Neutrophil (primary cell): ENCODE data around the gene LAD1.

Experiments used
- H3K27ac ChIP-seq: fragments of 200-600 bp; sonication (generic); 2 replicates; pipeline ENCODE4 v1.5.1; 2016; ENCODE audit warnings: mild to moderate bottlenecking, moderate library complexity
- H3K27me3 ChIP-seq: fragments of 200-600 bp; sonication (generic); 2 replicates; pipeline ENCODE4 v1.6.0; 2016; ENCODE audit warnings: mild to moderate bottlenecking
- H3K36me3 ChIP-seq: fragments of 200-600 bp; sonication (generic); 2 replicates; pipeline ENCODE4 v1.5.1; 2017
- H3K4me1 ChIP-seq, 2 experiments: fragments of 200-600 bp in 1 of 2; sonication (generic) in 1 of 2; 1 replicate in 1 of 2; 2 replicates in 1 of 2; pipeline versions ENCODE4 v1.5.1 to v1.6.1; 2013 to 2016; ENCODE audit warnings: low read depth in 1 of 2, low read length in 1 of 2, mild to moderate bottlenecking in 1 of 2, moderate library complexity in 1 of 2; ENCODE audit not compliant: control insufficient read depth in 1 of 2, insufficient read depth in 1 of 2
- H3K4me3 ChIP-seq, 2 experiments: fragments of 200-600 bp in 1 of 2; sonication (generic) in 1 of 2; 1 replicate in 1 of 2; 2 replicates in 1 of 2; pipeline ENCODE4 v1.5.1; 2013 to 2016; ENCODE audit warnings: low read depth in 1 of 2, low read length in 1 of 2, mild to moderate bottlenecking in 1 of 2, moderate library complexity in 1 of 2
- H3K9me3 ChIP-seq: fragments of 200-600 bp; sonication (generic); 2 replicates; pipeline ENCODE4 v1.5.1; 2016
- CTCF ChIP-seq: fragments of 200-600 bp; sonication (generic); IDR thresholded peaks from 2 replicates; pipeline ENCODE4 v1.5.1; 2016; ENCODE audit warnings: antibody characterized with exemption

Gene LAD1

GRCh38 chr1:201436969-201437368 lies 37.8 kb upstream of the LAD1 start:
- no peak overlapping the region for H3K27ac ChIP-seq
- H3K9me3 ChIP-seq = no peaks in the 10 kb centered on the region
- H3K36me3 ChIP-seq = no peaks in the 10 kb centered on the region
- no peaks in the 10 kb centered on the region for H3K4me1 ChIP-seq
- H3K4me3 ChIP-seq = no peak overlapping the region
- peaks cover 15% of the 10 kb centered on the region for H3K27me3 ChIP-seq
- TF ChIP-seq CTCF = no peak

- Histone ChIP-seq H3K27me3 (peaks cover 15% of the 10 kb centered on the region), H3K36me3 (no peaks in the 10 kb centered on the region), H3K4me1 (no peaks in the 10 kb centered on the region), H3K27ac (no peak overlapping the region), H3K4me3 (no peak overlapping the region), H3K9me3 (no peaks in the 10 kb centered on the region)
- TF ChIP-seq CTCF = no peak
These were observed 37.3 kb upstream of the LAD1 start for GRCh38 chr1:201436393-201436792.

GRCh38 chr1:201434266-201434665 lies 35.1 kb upstream of the LAD1 start:
- no peaks in the 10 kb centered on the region for H3K36me3 ChIP-seq
- H3K4me3 ChIP-seq = no peak overlapping the region
- H3K4me1 ChIP-seq = no peaks in the 10 kb centered on the region
- H3K27me3 ChIP-seq = peaks cover 15% of the 10 kb centered on the region
- H3K9me3 ChIP-seq = no peaks in the 10 kb centered on the region
- TF ChIP-seq CTCF = no peak
- no peak overlapping the region for H3K27ac ChIP-seq

- Histone ChIP-seq H3K9me3 (no peaks in the 10 kb centered on the region), H3K4me3 (no peak overlapping the region), H3K27me3 (peaks cover 15% of the 10 kb centered on the region), H3K4me1 (no peaks in the 10 kb centered on the region), H3K36me3 (no peaks in the 10 kb centered on the region), H3K27ac (no peak overlapping the region)
- TF ChIP-seq CTCF = no peak
These were observed 34.5 kb upstream of the LAD1 start for GRCh38 chr1:201433609-201434008.

- H3K9me3 ChIP-seq = no peaks in the 10 kb centered on the region
- H3K4me3 ChIP-seq = no peak overlapping the region
- no peak overlapping the region for H3K27ac ChIP-seq
- no peak for TF ChIP-seq CTCF
- H3K27me3 ChIP-seq = peaks cover 7% of the 10 kb centered on the region
- H3K4me1 ChIP-seq = no peaks in the 10 kb centered on the region
- H3K36me3 ChIP-seq = no peaks in the 10 kb centered on the region
These were observed 31.7 kb upstream of the LAD1 start for GRCh38 chr1:201430776-201431175.
